ENCODE data around the gene MMP24.

DNA sequence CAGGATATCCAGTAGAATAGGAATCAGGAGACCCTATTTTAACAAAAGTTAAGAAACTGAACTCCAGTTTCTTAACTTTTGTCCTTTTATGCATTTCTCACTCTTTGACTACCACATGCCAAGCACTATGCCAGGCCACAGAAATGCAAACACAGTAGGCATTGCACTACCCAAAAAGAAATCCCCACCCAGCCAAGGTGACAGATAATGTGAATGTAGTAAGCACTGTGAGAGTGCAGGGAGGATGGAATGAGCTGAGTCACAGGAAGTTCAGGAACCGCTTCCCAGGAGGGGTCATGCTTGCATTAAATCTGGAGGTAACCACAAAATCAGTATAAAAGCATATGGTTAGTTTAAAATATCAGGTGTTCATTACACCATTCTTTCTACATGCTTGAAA lies 85.8 kb downstream of the MMP24 start:
- peak; percentile 29 for TF ChIP-seq POLR2A (IDR thresholded peaks at IDR 0.05)
- TF ChIP-seq, protein P1, sequence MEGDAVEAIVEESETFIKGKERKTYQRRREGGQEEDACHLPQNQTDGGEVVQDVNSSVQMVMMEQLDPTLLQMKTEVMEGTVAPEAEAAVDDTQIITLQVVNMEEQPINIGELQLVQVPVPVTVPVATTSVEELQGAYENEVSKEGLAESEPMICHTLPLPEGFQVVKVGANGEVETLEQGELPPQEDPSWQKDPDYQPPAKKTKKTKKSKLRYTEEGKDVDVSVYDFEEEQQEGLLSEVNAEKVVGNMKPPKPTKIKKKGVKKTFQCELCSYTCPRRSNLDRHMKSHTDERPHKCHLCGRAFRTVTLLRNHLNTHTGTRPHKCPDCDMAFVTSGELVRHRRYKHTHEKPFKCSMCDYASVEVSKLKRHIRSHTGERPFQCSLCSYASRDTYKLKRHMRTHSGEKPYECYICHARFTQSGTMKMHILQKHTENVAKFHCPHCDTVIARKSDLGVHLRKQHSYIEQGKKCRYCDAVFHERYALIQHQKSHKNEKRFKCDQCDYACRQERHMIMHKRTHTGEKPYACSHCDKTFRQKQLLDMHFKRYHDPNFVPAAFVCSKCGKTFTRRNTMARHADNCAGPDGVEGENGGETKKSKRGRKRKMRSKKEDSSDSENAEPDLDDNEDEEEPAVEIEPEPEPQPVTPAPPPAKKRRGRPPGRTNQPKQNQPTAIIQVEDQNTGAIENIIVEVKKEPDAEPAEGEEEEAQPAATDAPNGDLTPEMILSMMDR (IDR thresholded peaks at IDR 0.05) = no peak

Data from right lobe of liver (tissue), 4 donors.